ENCODE measurements around the gene PCGF3. TPM values are rescaled to one million over a fixed set of nuclear protein-coding genes. Genes with fewer than 3 reads are reported as not detected.
"Not testable (repeated sequence)": the region's sequence is repeated elsewhere in the genome, so short reads cannot be mapped to it uniquely, and the experiment has no call there.

Gene PCGF3
- total RNA-seq, 1 donor from 2014 or later, result 31.0 TPM

DNA sequence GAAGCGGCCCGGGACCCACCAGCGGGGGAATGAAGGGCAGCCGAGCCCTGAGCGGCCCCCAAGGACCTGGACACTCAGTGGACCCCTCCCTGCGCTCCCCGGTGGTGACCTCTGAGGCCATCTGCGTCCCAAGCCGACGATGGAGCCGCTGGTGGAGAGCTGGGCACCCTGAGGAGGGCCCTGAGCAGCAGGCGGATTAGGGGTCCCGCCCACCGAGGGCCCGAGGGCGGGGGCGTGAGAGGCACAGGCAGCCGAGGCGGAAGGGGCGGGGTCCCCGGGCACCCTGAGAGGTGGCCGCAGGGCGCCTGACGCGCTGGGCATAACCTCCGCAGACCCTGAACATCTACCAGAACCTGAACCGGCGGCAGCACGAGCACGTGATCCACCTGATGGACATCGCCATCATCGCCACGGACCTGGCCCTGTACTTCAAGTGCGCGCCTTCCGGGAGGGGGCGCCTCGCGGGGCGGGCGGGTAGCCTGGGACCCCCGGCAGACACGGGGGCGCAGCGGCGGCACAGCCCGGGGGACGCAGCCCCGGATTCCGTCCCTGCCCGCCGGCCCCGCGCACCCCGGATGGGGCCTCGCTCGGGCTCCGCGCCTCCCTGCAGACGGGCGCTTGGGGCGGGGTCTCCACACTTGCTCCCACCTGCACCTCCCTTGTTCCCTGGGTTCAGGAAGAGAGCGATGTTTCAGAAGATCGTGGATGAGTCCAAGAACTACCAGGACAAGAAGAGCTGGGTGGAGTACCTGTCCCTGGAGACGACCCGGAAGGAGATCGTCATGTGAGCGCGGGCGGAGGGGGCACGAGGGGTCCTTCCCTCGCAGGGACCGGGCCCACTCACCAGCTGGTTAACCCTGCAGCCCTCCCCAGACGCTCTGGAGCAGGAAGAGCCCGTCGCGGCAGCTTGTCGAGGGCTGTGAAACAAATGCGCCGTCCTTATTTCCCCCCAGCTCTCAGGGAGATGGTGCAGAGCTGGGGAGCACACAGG lies 41.9 kb upstream of the PCGF3 start:
- H3K27ac Mint-ChIP-seq, result peak overlapping the region; percentile 68
- H3K4me1 Mint-ChIP-seq (ENCODE audit: low read depth), result peaks cover 8% of the 10 kb centered on the region
- H3K9me3 Mint-ChIP-seq, result no peaks in the 10 kb centered on the region
- DNase-seq (ENCODE audit: low spot score), result peak; percentile 71
- peak overlapping the region; percentile 86 for H3K4me3 Mint-ChIP-seq
- intact Hi-C loops (cut with micrococcal nuclease), result loop anchor here (1.0 kb wide), 1 partner anchor 11 kb away; the partner anchor contains the start of genes ATP5ME and MYL5
- H3K27me3 Mint-ChIP-seq (ENCODE audit: insufficient read depth), result no peaks in the 10 kb centered on the region
- H3K36me3 Mint-ChIP-seq (ENCODE audit: low read depth), result peaks cover 5% of the 10 kb centered on the region

DNA sequence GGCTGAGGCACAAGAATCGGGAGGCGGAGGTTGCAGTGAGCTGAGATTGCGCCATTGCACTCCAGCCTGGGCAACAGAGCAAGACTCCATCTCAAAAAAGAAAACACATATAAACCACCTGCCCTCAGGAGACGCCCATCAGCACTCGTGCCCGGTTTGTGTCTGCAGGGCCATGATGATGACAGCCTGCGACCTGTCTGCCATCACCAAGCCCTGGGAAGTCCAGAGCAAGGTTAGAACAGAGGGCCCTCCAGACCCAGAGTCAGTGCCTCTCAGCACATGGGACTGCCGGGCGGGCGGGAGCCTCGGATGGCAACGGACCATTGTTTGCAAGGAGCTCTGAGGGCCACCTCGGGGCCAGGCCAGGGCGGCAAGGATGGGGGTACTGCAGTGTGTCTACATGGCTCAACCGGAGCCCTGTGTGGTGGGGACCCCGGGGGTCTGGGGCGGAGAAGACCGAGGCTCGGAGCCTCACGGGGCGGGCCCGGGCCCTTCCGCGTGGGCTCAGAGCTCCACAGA lies 40.9 kb upstream of the PCGF3 start:
- Mint-ChIP-seq H3K36me3 (ENCODE audit: low read depth) (peaks cover 5% of the 10 kb centered on the region), H3K9me3 (no peaks in the 10 kb centered on the region), H3K27me3 (ENCODE audit: insufficient read depth) (no peaks in the 10 kb centered on the region), H3K4me1 (ENCODE audit: low read depth) (peaks cover 8% of the 10 kb centered on the region), H3K27ac (peak overlapping the region; percentile 68), H3K4me3 (peak overlapping the region; percentile 82)
- no peak for DNase-seq (ENCODE audit: low spot score)
- intact Hi-C loops (cut with micrococcal nuclease), result loop anchor here (1.0 kb wide), 1 partner anchor 10 kb away; the partner anchor contains the start of genes ATP5ME and MYL5

DNA sequence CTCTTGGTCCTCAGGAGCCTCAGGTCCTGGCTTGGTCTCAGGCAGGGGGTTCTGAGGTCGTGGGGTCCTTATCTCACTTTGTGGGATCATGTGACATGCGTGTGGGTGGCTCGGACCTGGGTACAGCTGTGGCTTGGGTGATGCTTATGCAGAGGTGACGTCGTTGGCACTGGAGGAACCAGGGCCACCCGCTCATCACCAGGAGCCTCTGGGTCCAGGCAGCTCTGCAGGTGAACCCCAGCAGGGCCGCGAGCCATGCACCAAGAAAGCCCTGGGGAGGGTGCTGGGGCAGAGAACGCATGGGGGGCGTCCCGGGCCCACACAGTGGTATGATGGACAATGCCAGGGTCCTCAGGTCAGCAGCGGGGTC lies 40.3 kb upstream of the PCGF3 start:
- Mint-ChIP-seq H3K9me3 (no peaks in the 10 kb centered on the region), H3K27me3 (ENCODE audit: insufficient read depth) (no peaks in the 10 kb centered on the region), H3K4me3 (peak overlapping the region; percentile 82), H3K36me3 (ENCODE audit: low read depth) (peaks cover 4% of the 10 kb centered on the region), H3K4me1 (ENCODE audit: low read depth) (peaks cover 8% of the 10 kb centered on the region), H3K27ac (no peak overlapping the region)
- DNase-seq (ENCODE audit: low spot score), result no peak
- intact Hi-C loops (cut with micrococcal nuclease), result no loop called here

DNA sequence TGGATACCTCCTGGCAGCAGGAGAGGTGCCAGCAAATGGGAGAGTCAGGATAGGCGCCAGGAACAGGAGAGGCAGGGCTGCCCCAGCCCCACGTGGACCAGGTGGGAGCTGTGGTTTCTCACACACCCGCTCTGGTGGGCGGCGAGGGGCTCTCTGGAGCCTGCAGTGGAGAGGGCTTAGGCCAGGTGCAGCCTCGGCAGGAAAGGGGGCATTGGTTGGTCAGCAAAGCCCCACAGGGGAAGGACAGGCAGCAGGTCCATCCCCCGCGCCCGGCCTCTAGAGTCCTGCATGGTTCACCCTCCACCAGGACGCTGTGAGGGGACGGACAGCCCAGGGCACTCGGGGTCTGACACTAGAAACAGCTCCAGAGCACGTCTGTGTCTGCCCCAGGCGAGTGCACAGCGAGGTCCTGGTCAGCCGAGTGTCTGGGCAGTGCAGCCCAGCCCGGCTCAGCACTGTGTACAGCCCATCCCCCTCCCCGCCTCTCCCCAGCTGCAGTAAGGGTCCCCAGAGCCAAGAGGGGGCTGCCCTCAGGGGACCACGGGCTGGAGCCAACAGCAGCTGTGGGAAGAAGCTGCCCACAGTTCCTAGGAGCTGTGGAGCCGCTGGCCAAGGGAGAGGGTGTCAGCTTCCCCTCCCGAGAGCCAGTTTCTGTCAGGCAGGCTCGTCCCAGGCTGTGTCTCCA lies 39.7 kb upstream of the PCGF3 start:
- no peak for DNase-seq (ENCODE audit: low spot score)
- Mint-ChIP-seq H3K36me3 (ENCODE audit: low read depth) (peaks cover 8% of the 10 kb centered on the region), H3K4me3 (no peak overlapping the region), H3K27me3 (ENCODE audit: insufficient read depth) (no peaks in the 10 kb centered on the region), H3K27ac (no peak overlapping the region), H3K4me1 (ENCODE audit: low read depth) (peaks cover 8% of the 10 kb centered on the region), H3K9me3 (no peaks in the 10 kb centered on the region)
- intact Hi-C loops (cut with micrococcal nuclease), result no loop called here

DNA sequence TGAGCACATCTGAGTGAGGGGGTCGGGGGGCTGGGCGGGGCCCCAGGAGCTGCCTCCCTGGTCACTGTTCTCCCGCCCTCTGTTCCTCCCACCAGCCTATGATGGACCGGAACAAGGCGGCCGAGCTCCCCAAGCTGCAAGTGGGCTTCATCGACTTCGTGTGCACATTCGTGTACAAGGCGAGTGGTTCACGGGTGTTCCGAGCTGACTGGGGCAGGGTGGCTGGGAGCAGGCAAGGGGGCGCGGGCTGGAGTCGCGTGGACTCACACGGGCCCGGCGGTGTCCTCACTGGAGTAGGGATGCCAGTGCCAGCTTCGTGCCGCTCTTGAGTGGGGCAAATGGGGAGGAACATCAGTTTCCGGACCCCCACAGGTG lies 39.2 kb upstream of the PCGF3 start:
- Mint-ChIP-seq H3K36me3 (ENCODE audit: low read depth) (peaks cover 12% of the 10 kb centered on the region), H3K27me3 (ENCODE audit: insufficient read depth) (no peaks in the 10 kb centered on the region), H3K9me3 (no peaks in the 10 kb centered on the region), H3K4me3 (no peak overlapping the region), H3K4me1 (ENCODE audit: low read depth) (peaks cover 8% of the 10 kb centered on the region), H3K27ac (no peak overlapping the region)
- DNase-seq (ENCODE audit: low spot score), result no peak
- intact Hi-C loops (cut with micrococcal nuclease), result no loop called here

DNA sequence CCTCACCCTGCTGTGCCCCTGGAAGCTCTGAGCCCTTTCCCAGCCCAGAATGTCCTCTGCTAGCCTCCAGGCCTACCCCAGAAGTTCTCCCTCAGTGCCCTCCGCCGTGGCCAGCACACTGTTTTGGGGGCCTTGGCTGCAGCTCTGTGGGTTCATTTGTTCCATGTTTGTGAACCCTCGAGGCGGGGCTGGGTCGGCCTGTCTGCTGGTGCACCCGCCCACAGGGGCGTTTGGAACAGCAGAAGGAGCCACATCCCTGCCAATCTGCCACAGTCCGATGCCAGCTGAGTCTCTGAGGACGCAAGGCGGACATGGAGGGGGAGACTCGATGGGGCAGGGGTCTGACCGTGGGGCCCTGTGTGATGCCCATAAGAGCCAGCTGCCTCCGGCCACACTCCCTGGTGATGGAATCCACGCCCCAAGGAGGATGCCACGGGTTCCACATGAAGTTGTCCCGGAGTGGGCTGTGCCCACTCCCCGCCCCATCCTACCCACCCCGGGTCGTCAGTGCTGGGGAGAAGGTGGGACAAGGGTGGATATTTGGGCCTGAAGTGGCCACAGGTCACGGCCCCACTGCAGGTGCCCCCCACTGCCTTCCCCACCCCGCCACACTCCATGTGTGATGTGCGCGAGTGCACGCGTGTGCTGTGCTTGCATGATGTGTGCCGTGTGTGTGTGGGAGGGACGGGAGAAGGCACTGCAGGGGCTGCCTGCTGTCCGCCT lies 38.6 kb upstream of the PCGF3 start:
- no peaks in the 10 kb centered on the region for H3K27me3 Mint-ChIP-seq (ENCODE audit: insufficient read depth)
- intact Hi-C loops (cut with micrococcal nuclease), result no loop called here
- DNase-seq (ENCODE audit: low spot score), result no peak
- peaks cover 8% of the 10 kb centered on the region for H3K4me1 Mint-ChIP-seq (ENCODE audit: low read depth)
- no peak overlapping the region for H3K27ac Mint-ChIP-seq
- no peaks in the 10 kb centered on the region for H3K9me3 Mint-ChIP-seq
- peaks cover 14% of the 10 kb centered on the region for H3K36me3 Mint-ChIP-seq (ENCODE audit: low read depth)
- no peak overlapping the region for H3K4me3 Mint-ChIP-seq

DNA sequence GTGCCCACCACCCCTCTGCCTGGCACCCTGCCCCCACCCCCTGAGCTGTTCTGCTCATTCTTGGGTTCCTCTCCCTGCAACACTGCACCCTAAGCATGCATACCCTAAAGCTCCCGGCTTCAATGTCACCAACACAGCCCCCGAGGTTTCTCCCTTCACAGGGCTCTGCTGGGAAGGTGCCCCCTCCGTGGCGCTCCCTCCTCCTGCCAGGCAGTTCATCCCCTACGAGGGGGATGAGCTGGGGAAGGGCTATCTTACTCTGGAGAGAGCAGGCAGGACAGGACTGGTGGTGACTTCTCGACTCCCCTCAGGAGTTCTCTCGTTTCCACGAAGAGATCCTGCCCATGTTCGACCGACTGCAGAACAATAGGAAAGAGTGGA lies 38.1 kb upstream of the PCGF3 start:
- no peaks in the 10 kb centered on the region for H3K9me3 Mint-ChIP-seq
- no peaks in the 10 kb centered on the region for H3K27me3 Mint-ChIP-seq (ENCODE audit: insufficient read depth)
- H3K4me1 Mint-ChIP-seq (ENCODE audit: low read depth), result peaks cover 8% of the 10 kb centered on the region
- H3K27ac Mint-ChIP-seq, result no peak overlapping the region
- intact Hi-C loops (cut with micrococcal nuclease), result no loop called here
- no peak for DNase-seq (ENCODE audit: low spot score)
- H3K4me3 Mint-ChIP-seq, result no peak overlapping the region
- peaks cover 14% of the 10 kb centered on the region for H3K36me3 Mint-ChIP-seq (ENCODE audit: low read depth)

DNA sequence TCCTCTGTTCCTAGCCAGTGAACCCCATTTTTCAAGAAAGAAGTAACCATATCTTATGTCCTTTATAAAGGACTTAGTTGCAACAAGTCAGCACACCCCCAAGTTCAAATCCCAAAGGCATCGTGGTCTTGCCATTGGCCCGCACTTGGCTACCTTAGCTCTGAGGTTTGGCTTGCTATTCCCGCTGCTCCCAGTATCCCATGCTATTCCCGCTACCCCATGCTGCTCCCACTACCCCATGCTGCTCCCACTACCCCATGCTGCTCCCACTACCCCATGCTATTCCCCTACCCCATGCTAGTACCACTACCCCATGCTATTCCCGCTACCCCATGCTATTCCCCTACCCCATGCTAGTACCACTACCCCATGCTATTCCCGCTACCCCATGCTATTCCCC lies 37.4 kb upstream of the PCGF3 start:
- H3K4me3 Mint-ChIP-seq; H3K27ac Mint-ChIP-seq; intact Hi-C loops (cut with micrococcal nuclease); DNase-seq (ENCODE audit: low spot score); H3K9me3 Mint-ChIP-seq; H3K27me3 Mint-ChIP-seq (ENCODE audit: insufficient read depth): not testable (repeated sequence)
- Mint-ChIP-seq H3K4me1 (ENCODE audit: low read depth) (peaks cover 12% of the 10 kb centered on the region), H3K36me3 (ENCODE audit: low read depth) (peaks cover 18% of the 10 kb centered on the region)

DNA sequence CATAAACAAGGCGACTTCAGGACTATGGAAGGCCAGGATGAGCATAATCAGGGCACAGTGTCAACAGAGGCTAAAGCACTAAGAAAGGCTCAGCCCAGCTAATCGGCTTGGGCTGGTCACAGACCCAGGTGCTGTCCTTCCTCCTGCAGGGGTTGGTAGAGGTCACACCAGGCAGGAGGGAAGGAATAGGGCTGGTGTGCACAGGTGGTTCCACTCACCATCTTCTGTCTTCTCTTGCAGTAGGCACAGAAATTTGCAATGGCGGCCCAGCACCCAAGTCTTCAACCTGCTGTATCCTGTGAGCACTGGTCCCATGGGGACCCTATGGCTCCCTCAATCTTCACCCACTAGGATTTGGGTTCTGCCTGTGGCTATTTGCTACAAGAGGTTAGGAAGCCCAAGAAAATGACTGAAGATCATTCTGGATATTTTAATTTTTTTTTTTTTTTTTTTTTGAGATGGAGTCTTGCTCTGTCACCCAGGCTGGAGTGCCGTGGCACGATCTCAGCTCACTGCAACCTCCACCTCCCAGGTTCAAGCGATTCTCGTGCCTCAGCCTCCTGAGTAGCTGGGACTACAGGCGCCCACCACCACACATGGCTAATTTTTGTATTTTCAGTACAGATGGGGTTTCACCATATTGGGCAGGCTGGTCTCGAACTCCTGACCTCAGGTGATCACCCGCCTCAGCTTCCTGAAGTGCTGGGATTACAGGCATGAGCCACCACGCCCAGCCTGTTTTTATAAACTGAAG lies 35.6 kb upstream of the PCGF3 start:
- H3K27ac Mint-ChIP-seq; H3K4me1 Mint-ChIP-seq (ENCODE audit: low read depth); DNase-seq (ENCODE audit: low spot score); H3K27me3 Mint-ChIP-seq (ENCODE audit: insufficient read depth); H3K4me3 Mint-ChIP-seq; H3K9me3 Mint-ChIP-seq: not testable (repeated sequence)
- intact Hi-C loops (cut with micrococcal nuclease), result loop anchor here (5.0 kb wide), 1 partner anchor 428 kb away; no protein-coding TSS in a partner anchor
- H3K36me3 Mint-ChIP-seq (ENCODE audit: low read depth), result peaks cover 20% of the 10 kb centered on the region

DNA sequence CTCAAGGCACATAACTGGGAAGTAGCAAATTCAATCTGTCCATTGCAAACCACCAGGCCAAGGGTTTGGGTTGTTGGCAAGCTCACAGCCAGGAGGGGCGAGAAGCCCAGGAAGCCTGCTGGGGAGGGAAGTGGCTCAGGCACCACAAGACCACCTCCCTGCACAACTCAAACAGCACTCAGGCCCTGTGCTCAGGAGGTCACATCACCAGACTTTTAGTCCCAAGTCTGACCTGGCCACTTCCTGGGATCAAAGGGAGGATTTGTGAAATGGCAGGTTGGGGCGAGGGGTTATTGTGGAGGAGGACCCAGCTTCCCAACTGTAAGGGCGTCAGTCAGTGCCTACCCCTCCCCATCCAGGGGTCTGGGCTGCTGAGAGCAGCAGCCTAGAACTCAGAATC lies 33.9 kb upstream of the PCGF3 start:
- intact Hi-C loops (cut with micrococcal nuclease), result loop anchor here (5.0 kb wide), 1 partner anchor 429 kb away; no protein-coding TSS in a partner anchor
- H3K27ac Mint-ChIP-seq, result no peak overlapping the region
- H3K36me3 Mint-ChIP-seq (ENCODE audit: low read depth), result peaks cover 20% of the 10 kb centered on the region
- peaks cover 1% of the 10 kb centered on the region for H3K27me3 Mint-ChIP-seq (ENCODE audit: insufficient read depth)
- H3K4me3 Mint-ChIP-seq, result peak overlapping the region; percentile 33
- no peak for DNase-seq (ENCODE audit: low spot score)
- peaks cover 7% of the 10 kb centered on the region for H3K4me1 Mint-ChIP-seq (ENCODE audit: low read depth)
- no peaks in the 10 kb centered on the region for H3K9me3 Mint-ChIP-seq

DNA sequence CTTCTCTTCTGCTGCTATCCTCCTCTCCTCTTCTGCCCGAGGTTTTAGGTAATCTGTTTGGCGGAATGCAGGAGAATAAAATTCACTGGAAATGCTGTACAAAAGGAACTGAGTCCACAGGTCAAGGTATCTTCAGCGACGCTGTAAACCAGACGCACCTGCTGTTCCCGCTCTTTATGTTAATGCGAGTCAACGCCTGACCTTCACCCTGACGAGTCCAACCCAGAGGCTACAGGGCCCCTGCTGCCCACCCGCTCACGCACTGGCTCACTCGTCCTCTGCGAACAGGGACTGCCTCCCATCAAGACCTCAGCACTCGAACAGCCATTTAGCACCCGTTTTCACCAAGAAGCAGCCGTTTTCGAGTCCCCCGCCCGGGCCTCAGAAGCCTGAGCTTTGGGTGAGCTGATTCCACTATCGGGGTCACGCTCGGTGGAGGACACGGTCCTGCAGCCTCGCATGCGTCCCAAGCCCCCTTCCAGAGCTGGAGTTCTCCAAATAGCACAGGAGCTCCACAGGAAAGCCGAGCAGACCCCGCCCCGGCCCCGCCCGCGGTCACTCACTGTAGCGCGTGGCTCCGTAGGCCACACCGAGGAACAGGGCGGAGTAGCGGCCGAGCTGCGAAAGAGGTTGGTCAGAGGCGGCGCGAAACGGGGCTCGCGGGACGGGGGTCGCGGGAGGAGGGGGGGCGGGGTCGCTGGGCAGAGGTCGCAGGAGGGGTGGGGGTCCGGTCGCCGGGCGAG lies 32.1 kb upstream of the PCGF3 start:
- no peaks in the 10 kb centered on the region for H3K9me3 Mint-ChIP-seq
- H3K4me1 Mint-ChIP-seq (ENCODE audit: low read depth), result peaks cover 7% of the 10 kb centered on the region
- intact Hi-C loops (cut with micrococcal nuclease), result loop anchor here (1.0 to 5.0 kb wide), 8 partner anchors 9 to 431 kb away; partner anchors contain the start of genes GAK, PCGF3, PIGG and TMEM175
- H3K36me3 Mint-ChIP-seq (ENCODE audit: low read depth), result peaks cover 20% of the 10 kb centered on the region
- H3K27me3 Mint-ChIP-seq (ENCODE audit: insufficient read depth), result peaks cover 1% of the 10 kb centered on the region
- peak overlapping the region; percentile 73 for H3K27ac Mint-ChIP-seq
- no peak for DNase-seq (ENCODE audit: low spot score)
- H3K4me3 Mint-ChIP-seq, result peak overlapping the region; percentile 88
